DMS153 treated with DMSO at 0.1 percent for 48 hours (cell line): Measurements from ENCODE around the gene PPID.
"Not testable (repeated sequence)": the region's sequence is repeated elsewhere in the genome, so short reads cannot be mapped to it uniquely, and the experiment has no call there.

Experiments
- DNase-seq: peaks from one replicate; lab custom pipeline; 2025; ENCODE audit not compliant: unreplicated experiment; lab: John Stamatoyannopoulos, UW

Gene PPID

DNA sequence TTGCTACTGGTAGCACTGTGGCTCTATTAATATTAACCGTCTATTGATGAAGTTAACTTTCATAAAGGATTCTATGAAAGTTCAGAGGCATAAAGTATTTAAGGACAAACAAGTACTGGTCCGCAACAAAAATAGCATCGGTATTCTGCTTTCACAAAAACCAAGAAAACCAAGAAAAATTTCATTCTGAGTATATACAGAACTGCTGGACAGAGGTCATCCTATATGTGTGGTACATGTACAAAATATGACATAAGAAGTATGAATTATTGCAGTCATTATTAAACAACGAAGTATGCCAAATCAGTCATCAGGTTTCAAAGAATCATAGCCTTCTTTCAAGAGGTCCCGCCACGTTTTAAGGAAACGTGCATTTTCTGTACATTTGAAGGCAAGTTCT lies 53.9 kb downstream of the PPID start:
- DNase-seq = no peak

DNA sequence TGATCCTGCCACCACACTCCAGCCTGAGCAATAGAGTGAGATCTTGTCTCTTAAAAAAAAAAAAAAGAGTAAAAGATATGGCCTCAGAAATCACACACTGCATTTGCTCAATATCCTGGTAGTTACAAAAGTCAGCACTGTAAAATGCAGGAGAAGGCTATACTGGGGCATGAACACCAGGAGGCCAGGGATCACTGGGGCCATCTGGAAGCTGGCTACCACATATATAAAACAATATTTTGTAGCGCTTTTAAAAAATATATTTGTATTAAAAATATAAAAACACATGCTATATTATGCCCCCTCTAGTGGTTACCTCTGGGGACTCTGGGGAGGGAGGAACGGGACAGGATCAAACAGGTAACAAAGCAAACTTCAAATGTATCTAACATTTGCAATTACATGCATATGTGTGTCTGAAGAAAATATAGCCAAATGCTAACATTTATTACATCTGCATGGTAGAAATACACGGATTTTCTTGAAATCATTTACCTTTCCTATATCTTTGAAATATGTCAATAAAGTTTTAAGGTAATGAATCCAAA lies 55.5 kb downstream of the PPID start:
- DNase-seq = peak; percentile 0

DNA sequence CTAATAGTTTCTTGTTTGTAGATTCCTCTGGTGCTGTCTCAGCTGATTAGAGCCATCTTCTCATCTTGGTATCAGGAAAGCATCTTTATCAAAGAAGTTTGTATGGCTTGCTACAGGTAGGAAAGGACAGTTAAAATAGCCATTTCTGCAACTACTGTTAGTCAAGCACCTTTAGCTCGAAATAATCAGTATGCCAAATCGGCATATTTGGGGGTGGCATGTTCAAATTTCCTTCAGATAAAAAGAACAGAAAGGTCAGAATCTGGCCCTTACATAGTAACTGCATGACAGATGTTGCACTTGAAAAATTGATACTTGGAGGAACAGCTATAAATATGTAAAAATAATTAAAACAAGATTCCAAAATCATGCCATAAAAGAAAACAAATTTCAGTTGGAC lies 56.3 kb downstream of the PPID start:
- no peak for DNase-seq

DNA sequence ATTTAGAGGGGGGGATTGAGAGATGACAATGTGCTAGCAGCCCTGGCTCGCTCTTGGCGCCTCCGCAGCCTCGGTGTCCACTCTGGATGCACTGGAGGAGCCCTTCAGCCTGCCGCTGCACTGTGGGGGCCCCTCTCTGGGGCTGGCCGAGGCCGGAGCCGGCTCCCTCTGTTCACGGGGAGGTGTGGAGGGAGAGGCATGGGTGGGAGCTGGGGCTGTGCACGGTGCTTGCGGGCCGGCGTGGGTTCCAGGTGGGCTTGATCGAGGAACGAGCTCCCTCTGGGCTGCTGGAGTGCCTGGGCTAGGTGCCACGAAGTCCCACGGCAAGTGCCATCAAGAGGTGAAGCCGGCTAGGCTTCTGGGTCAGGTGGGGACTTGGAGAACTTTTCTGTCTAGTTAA lies 58.4 kb downstream of the PPID start:
- DNase-seq = no peak

DNA sequence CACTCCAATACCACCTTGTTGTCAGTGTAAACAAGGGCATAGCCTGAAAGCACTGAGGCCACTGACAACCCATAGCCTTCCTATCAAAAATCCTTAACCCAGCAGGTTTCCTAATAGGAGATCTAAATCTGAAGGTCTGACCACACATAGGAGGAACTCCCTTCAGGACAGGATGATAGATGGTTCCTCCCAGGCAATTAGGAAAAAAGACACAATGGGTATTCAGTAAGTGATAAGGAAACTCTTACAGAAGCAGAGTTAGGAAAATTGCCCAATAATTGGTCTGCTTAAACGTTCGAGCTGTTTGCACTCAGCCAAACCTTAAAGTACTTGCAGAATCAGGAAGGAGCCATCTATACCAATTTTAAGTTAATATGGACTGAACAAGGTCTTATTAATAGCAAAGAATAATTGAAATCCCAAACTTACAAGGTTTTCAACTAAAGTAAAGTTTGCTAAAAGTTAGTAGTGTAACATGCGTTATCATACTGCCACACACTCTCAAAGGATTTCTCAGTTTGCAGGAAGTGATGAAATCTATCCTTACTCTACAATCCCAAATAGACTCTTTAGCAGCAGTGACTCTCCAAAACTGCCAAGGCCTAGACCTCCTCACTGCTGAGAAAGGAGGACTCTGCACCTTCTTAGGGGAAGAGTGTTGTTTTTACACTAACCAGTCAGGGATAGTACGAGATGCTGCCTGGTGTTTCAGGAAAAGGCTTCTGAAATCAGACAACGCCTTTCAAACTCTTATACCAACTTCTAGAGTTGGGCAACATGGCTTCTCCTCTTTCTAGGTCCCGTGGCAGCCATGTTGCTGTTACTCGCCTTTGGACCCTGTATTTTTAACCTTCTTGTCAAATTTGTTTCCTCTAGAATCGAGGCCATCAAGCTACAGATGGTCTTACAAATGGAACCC lies 59.2 kb downstream of the PPID start:
- not testable (repeated sequence) for DNase-seq

DNA sequence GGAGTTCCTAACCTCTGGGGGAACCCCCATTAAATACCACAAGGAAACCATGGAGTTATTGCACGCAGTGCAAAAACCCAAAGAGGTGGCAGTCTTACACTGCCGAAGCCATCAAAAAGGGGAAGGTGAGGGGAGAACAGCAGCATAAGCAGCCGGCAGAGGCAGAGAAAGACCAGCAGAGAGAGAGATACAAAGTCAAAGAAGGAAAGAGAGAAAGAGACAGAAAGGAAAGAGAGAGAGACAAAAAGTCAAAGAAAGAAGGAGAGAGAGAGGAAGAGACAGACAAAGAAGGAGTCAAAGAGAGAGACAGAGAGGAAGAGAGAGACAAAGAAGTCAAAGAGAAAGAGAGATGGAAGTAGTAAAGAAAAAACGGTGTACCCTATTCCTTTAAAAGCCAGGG lies 59.9 kb downstream of the PPID start:
- not testable (repeated sequence) for DNase-seq
